ENCODE measurements around the gene ARHGEF2. TPM values are rescaled to one million over a fixed set of nuclear protein-coding genes. Genes with fewer than 3 reads are reported as not detected.

Gene ARHGEF2
- total and polyA plus RNA-seq, 2 of the 13 experiments (the other 11 are each of a cell fraction or from before 2014, with no cell fraction given), result 16.1 to 32.1 TPM

- TF ChIP-seq TMF1 (CRISPR knock-in tag; IDR thresholded peaks at IDR 0.05; ENCODE audit: low read depth) (no peak), WIZ (CRISPR knock-in tag; IDR thresholded peaks at IDR 0.05) (no peak), ZC3H4 (CRISPR knock-in tag; IDR thresholded peaks at IDR 0.05; ENCODE audit: borderline replicate concordance) (peak; percentile 55; the same call in 1 of the 2 replicates), TSC22D2 (CRISPR knock-in tag; IDR thresholded peaks at IDR 0.05; ENCODE audit: borderline replicate concordance) (no peak), TCF12 (IDR thresholded peaks at IDR 0.05) (no peak), TCF12 (CRISPR knock-in tag; IDR thresholded peaks at IDR 0.05) (no peak), SNAPC5 (CRISPR knock-in tag; IDR thresholded peaks at IDR 0.05; ENCODE audit: borderline replicate concordance) (no peak), GFI1 (CRISPR knock-in tag; IDR thresholded peaks at IDR 0.05; ENCODE audit: borderline replicate concordance) (no peak), EEA1 (CRISPR knock-in tag; IDR thresholded peaks at IDR 0.05; ENCODE audit: borderline replicate concordance) (no peak), ZBTB7B (CRISPR knock-in tag; IDR thresholded peaks at IDR 0.05) (peak; percentile 68), THRA (CRISPR knock-in tag; IDR thresholded peaks at IDR 0.05; ENCODE audit: borderline replicate concordance) (no peak), PRMT3 (CRISPR knock-in tag; IDR thresholded peaks at IDR 0.05; ENCODE audit: borderline replicate concordance, low read depth) (no peak), MIER3 (CRISPR knock-in tag; IDR thresholded peaks at IDR 0.05; ENCODE audit: borderline replicate concordance) (0 out of 2 replicates have a peak, but pooled peaks have one; percentile 43), MAFF (IDR thresholded peaks at IDR 0.05; ENCODE audit: low read depth, low read length) (no peak), ARHGAP35 (CRISPR knock-in tag; IDR thresholded peaks at IDR 0.05; ENCODE audit: borderline replicate concordance) (0 out of 2 replicates have a peak, but pooled peaks have one; percentile 14), HNF1B (CRISPR knock-in tag; IDR thresholded peaks at IDR 0.05) (no peak; the same call in 1 of the 2 replicates), NR2F2 (IDR thresholded peaks at IDR 0.05; ENCODE audit: borderline replicate concordance, low read depth) (no peak), SRSF1 (optimal IDR thresholded peaks at IDR 0.05; ENCODE audit: low read depth, low read length) (no peak), GABPA (IDR thresholded peaks at IDR 0.05; ENCODE audit: low read depth, low read length) (peak; percentile 51), GABPA (CRISPR knock-in tag; IDR thresholded peaks at IDR 0.05; ENCODE audit: low read depth) (peak; percentile 88), PAF1 (CRISPR knock-in tag; IDR thresholded peaks at IDR 0.05) (0 out of 2 replicates have a peak, but pooled peaks have one; percentile 50), ZGPAT (CRISPR knock-in tag; IDR thresholded peaks at IDR 0.05) (peak; percentile 23; the same call in 1 of the 2 replicates), BRF2 (CRISPR knock-in tag; IDR thresholded peaks at IDR 0.05) (no peak), HNF4A (CRISPR knock-in tag; IDR thresholded peaks at IDR 0.05) (peak; percentile 26), SAFB2 (CRISPR knock-in tag; IDR thresholded peaks at IDR 0.05; ENCODE audit: borderline replicate concordance, low read depth) (peak; percentile 7; the same call in 1 of the 2 replicates), ZNF7 (CRISPR knock-in tag; IDR thresholded peaks at IDR 0.05) (no peak)
These were observed 37.8 kb downstream of the ARHGEF2 start (continued) for GRCh38 chr1:155940482-155940992.

Measured in HepG2 (cell line).